Mesothelial cell of epicardium (in vitro differentiated cells): Measurements from ENCODE around the gene MEST. TPM values are rescaled to one million over a fixed set of nuclear protein-coding genes. Genes with fewer than 3 reads are reported as not detected.

Experiments used
- DNase-seq, 2 experiments: peaks; one replicate each; pipeline ENCODE4 v3.0.0; 2021; ENCODE audit warnings: low spot score in 2 of 2; ENCODE audit not compliant: unreplicated experiment in 2 of 2
- H3K27ac Mint-ChIP-seq: 2 replicates; pipeline ENCODE4 v1.8.0; 2021; ENCODE audit warnings: mixed read lengths
- H3K27me3 Mint-ChIP-seq: 2 replicates; pipeline ENCODE4 v1.8.0; 2021; ENCODE audit warnings: low read depth, mixed read lengths
- H3K36me3 Mint-ChIP-seq: 2 replicates; pipeline ENCODE4 v1.8.0; 2021; ENCODE audit warnings: mixed read lengths
- H3K4me1 Mint-ChIP-seq: 2 replicates; pipeline ENCODE4 v1.8.0; 2021; ENCODE audit warnings: mixed read lengths
- H3K4me3 Mint-ChIP-seq: 2 replicates; pipeline ENCODE4 v1.8.0; 2021; ENCODE audit warnings: mild to moderate bottlenecking, moderate library complexity, mixed read lengths
- H3K9me3 Mint-ChIP-seq: 2 replicates; pipeline ENCODE4 v1.8.0; 2021; ENCODE audit warnings: mixed read lengths
- total RNA-seq: library from RNA; stranded (reverse); gene quantifications from 3 replicates; pipeline ENCODE4 v1.2.1, GENCODE V29; 2021
- TF ChIP-seq, protein P1 (sequence below): fragments of 200-600 bp; sonication (generic); IDR thresholded peaks from one replicate; pipeline ENCODE4 v1.5.0; 2021; ENCODE audit warnings: antibody characterized with exemption; ENCODE audit not compliant: unreplicated experiment

MEST gene
- total RNA-seq, 1 donor from 2014 or later, result 616 TPM

DNA sequence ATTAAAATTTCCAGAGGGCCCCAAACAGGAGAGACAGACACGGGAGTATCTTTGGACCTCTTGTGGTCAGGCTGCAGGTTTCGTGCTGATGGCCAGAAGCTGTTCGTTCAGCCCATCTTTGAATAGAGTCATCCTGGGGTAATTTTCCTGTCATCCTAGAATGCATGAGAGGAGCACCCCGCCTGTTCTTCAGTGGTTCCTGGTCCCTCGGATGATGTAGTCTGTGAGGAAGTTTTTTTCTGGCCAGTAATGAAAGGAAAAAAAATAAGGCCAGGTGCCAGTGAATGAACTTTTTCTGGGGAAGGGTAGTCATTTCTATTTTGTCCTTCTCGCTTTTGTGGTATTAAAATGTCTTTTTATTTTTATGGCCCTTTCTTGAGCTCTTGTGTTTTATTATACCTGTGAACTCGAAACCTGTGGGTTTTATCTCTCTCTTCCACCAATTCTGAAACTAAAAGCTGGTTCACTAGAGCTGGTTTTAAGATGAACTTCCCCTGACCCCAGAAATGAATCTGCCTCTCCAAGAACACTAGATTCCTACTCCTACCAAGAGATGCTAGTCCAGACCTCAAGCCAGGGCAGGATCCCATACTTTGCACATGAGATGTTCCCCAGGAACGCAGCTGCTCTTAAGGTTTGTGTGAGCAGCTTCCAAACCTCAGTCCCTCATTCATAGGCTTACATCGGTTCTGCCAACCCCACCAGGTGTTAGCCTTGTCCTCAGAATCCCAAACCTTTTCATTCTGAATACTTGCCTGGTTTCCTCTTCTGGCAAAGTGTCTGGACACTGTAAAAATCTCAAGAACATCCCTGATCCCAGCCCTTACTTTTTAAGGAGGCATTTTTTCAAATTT, 15.4 kb upstream of the MEST start:
- H3K27ac Mint-ChIP-seq, result peak overlapping the region; percentile 73
- no peaks in the 10 kb centered on the region for H3K27me3 Mint-ChIP-seq
- H3K36me3 Mint-ChIP-seq, result peaks cover 3% of the 10 kb centered on the region
- no peak overlapping the region for H3K4me3 Mint-ChIP-seq
- H3K9me3 Mint-ChIP-seq, result peaks cover 5% of the 10 kb centered on the region
- TF ChIP-seq, protein P1, sequence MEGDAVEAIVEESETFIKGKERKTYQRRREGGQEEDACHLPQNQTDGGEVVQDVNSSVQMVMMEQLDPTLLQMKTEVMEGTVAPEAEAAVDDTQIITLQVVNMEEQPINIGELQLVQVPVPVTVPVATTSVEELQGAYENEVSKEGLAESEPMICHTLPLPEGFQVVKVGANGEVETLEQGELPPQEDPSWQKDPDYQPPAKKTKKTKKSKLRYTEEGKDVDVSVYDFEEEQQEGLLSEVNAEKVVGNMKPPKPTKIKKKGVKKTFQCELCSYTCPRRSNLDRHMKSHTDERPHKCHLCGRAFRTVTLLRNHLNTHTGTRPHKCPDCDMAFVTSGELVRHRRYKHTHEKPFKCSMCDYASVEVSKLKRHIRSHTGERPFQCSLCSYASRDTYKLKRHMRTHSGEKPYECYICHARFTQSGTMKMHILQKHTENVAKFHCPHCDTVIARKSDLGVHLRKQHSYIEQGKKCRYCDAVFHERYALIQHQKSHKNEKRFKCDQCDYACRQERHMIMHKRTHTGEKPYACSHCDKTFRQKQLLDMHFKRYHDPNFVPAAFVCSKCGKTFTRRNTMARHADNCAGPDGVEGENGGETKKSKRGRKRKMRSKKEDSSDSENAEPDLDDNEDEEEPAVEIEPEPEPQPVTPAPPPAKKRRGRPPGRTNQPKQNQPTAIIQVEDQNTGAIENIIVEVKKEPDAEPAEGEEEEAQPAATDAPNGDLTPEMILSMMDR, result no peak
- peaks cover 30% of the 10 kb centered on the region for H3K4me1 Mint-ChIP-seq
- DNase-seq, result no peak

DNA sequence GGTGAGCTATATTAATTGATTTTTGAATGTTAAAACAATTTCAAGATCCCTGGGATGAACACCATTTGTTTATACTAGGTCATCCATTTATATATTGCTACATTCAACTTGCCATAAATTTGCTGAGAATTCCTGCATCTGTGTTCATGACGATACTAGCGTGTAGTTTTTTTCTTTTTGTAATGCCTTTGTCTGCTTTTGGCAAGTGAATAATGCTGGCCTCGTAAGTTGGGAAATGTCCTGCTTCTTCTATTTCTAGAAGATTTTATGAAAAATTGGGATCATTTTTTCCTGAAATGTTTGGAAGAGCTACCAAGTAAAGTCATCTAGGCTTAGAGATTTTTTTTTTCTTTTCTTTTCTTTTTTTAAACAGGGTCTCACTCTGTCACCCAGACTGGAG, 12.9 kb upstream of the MEST start:
- no peak for DNase-seq
- TF ChIP-seq, protein P1, result no peak
- Mint-ChIP-seq H3K4me1 (peaks cover 45% of the 10 kb centered on the region), H3K27ac (no peak overlapping the region), H3K4me3 (no peak overlapping the region), H3K36me3 (peaks cover 3% of the 10 kb centered on the region), H3K27me3 (no peaks in the 10 kb centered on the region), H3K9me3 (peaks cover 5% of the 10 kb centered on the region)

DNA sequence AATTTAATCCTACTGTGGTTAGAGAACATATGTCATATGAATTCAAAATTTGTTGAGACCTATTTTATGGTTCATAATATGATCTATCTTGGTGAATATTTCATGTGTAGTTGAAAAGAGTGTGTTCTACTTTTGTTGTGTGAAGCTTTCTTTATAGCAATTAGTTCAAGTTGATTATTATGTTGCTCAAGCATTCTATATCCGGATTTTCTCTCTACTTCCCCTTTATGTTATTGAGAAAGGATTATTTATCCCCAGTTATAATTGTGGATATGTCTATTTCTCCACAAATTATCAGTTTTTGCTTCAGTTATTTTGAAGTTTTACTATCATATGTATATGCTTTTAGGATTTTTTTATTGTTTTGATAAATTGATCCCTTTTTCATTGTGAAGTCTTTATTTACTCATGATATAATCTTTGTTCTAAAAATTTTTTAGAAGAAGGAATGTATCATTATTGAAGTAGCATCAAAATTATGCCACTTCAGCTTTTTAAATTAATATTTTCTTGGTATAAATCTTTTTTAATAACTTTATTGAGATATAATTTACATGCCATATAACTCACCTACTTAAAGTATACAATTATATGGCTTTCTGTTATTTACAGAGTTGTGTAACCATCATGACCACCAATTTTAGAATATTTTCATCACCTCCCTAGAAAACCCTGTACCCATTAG, 12.0 kb upstream of the MEST start:
- no peak overlapping the region for H3K27ac Mint-ChIP-seq
- TF ChIP-seq, protein P1, result no peak
- no peak overlapping the region for H3K4me3 Mint-ChIP-seq
- H3K36me3 Mint-ChIP-seq, result peaks cover 3% of the 10 kb centered on the region
- H3K27me3 Mint-ChIP-seq, result no peaks in the 10 kb centered on the region
- peaks cover 48% of the 10 kb centered on the region for H3K4me1 Mint-ChIP-seq
- peaks cover 5% of the 10 kb centered on the region for H3K9me3 Mint-ChIP-seq
- DNase-seq, result no peak

GRCh38 chr7:130481898-130482297, 10.0 kb upstream of the MEST start:
- peaks cover 3% of the 10 kb centered on the region for H3K36me3 Mint-ChIP-seq
- no peaks in the 10 kb centered on the region for H3K27me3 Mint-ChIP-seq
- peak overlapping the region; percentile 89 for H3K27ac Mint-ChIP-seq
- H3K4me3 Mint-ChIP-seq, result no peak overlapping the region
- peaks cover 53% of the 10 kb centered on the region for H3K4me1 Mint-ChIP-seq
- no peak for DNase-seq
- TF ChIP-seq, protein P1, result no peak
- peaks cover 5% of the 10 kb centered on the region for H3K9me3 Mint-ChIP-seq

DNA sequence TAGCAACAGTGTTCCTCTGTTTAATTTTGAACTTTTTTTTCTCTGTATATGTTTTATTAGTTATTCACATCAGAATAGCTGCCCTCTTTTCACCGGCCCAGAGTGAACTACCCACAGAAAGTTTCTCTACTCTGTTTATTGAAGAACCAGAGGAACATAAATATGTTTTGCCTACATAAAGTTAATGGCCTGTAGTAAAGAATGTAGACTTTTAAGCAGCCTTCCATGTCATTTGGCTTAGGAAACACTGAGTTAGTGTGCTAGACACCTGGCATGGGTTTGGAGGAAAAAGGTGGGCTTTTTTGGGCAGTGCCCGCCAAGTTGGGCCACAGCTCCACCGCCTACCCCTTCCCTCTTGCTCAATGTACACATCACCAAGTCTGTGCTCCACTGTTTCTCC, 8.9 kb upstream of the MEST start:
- peaks cover 59% of the 10 kb centered on the region for H3K4me1 Mint-ChIP-seq
- H3K4me3 Mint-ChIP-seq, result no peak overlapping the region
- no peaks in the 10 kb centered on the region for H3K27me3 Mint-ChIP-seq
- H3K27ac Mint-ChIP-seq, result no peak overlapping the region
- TF ChIP-seq, protein P1, result no peak
- peaks cover 5% of the 10 kb centered on the region for H3K9me3 Mint-ChIP-seq
- peaks cover 3% of the 10 kb centered on the region for H3K36me3 Mint-ChIP-seq
- no peak for DNase-seq
